GM10248 (cell line): ENCODE results near the gene TMEM82.

Source experiments
- CTCF ChIA-PET: fragments of 300-600 bp; sonication (Branson Sonifier 250); formaldehyde crosslinking; extraction: SDS; loops from one replicate; lab custom pipeline; 2021; ENCODE audit warnings: antibody characterized with exemption; lab: Yijun Ruan, JAX
- POLR2A ChIA-PET: fragments of 350-650 bp; sonication (Branson Sonifier 250); formaldehyde crosslinking; extraction: SDS; loops from one replicate; lab custom pipeline; 2020; ENCODE audit warnings: antibody characterized with exemption; lab: Yijun Ruan, JAX
- DNase-seq: peaks from one replicate; pipeline ENCODE4 v3.0.0; 2012; ENCODE audit errors: extremely low spot score
- CTCF ChIP-seq: IDR thresholded peaks from 2 replicates; pipeline ENCODE4 v1.5.1; 2012; ENCODE audit warnings: mild to moderate bottlenecking, low read depth; ENCODE audit errors: extremely low read depth, missing control alignments, control extremely low read depth

TMEM82 gene

GRCh38 chr1:15751717-15752116, 9.4 kb downstream of the TMEM82 start:
- POLR2A ChIA-PET, result no interaction called here
- no peak for TF ChIP-seq CTCF
- CTCF ChIA-PET, result no interaction called here
- no peak for DNase-seq

GRCh38 chr1:15753776-15754175, 11.5 kb downstream of the TMEM82 start:
- CTCF ChIA-PET, result no interaction called here

GRCh38 chr1:15755021-15755645, 12.8 kb downstream of the TMEM82 start:
- ChIA-PET POLR2A (no interaction called here), CTCF (no interaction called here)

More at GRCh38 chr1:15753776-15754175, 11.5 kb downstream of the TMEM82 start:
- TF ChIP-seq CTCF, result no peak
- no peak for DNase-seq
- POLR2A ChIA-PET, result no interaction called here

GRCh38 chr1:15755646-15756040, 13.3 kb downstream of the TMEM82 start:
- no peak for DNase-seq
- ChIA-PET POLR2A (interaction anchor here (0.7 kb wide), 1 partner anchor 18 kb away, joined by 3 read pairs; no protein-coding TSS in a partner anchor), CTCF (no interaction called here)
- TF ChIP-seq CTCF, result no peak

More at GRCh38 chr1:15755021-15755645, 12.8 kb downstream of the TMEM82 start:
- DNase-seq, result no peak
- no peak for TF ChIP-seq CTCF

GRCh38 chr1:15756143-15757015, 14.1 kb downstream of the TMEM82 start:
- no peak for TF ChIP-seq CTCF
- no peak for DNase-seq
- ChIA-PET CTCF (interaction anchor here (0.8 to 1.3 kb wide), 3 partner anchors 10 to 59 kb away, joined by 3 read pairs; partner anchors contain the start of gene TMEM82), POLR2A (interaction anchor here (0.7 kb wide), 1 partner anchor 18 kb away, joined by 3 read pairs; no protein-coding TSS in a partner anchor)

- DNase-seq, result no peak
- POLR2A ChIA-PET, result no interaction called here
- CTCF ChIA-PET, result interaction anchor here (0.8 to 1.3 kb wide), 3 partner anchors 9 to 58 kb away, joined by 3 read pairs; partner anchors contain the start of gene TMEM82
- no peak for TF ChIP-seq CTCF
Observed at GRCh38 chr1:15757016-15757543, 14.8 kb downstream of the TMEM82 start.
